RWPE1 (cell line): Measurements from ENCODE around the gene ARMC6.
"Not testable (repeated sequence)": the region's sequence is repeated elsewhere in the genome, so short reads cannot be mapped to it uniquely, and the experiment has no call there.

ENCODE experiments used
- CTCF ChIA-PET: fragments of 350-600 bp; sonication (Branson Sonifier 250); formaldehyde crosslinking; extraction: SDS; loops from one replicate; lab custom pipeline; 2021; lab: Yijun Ruan, JAX
- POLR2A ChIA-PET: fragments of 400-600 bp; formaldehyde crosslinking; extraction: SDS; loops from one replicate; lab custom pipeline; 2020; ENCODE audit warnings: antibody characterized with exemption; ENCODE audit not compliant: low non-redundant PET; lab: Yijun Ruan, JAX
- DNase-seq: peaks from one replicate; pipeline ENCODE4 v3.0.0; 2012; ENCODE audit warnings: low spot score
- H3K27ac ChIP-seq: fragments of 450-650 bp; 2 replicates; pipeline ENCODE4 v1.5.1; 2017
- CTCF ChIP-seq: fragments of 450-650 bp; conservative IDR thresholded peaks from 2 replicates; pipeline ENCODE4 v1.5.1; 2017; ENCODE audit warnings: low read depth, mild to moderate bottlenecking

The ARMC6 gene

GRCh38 chr19:19106056-19106551, 72.7 kb downstream of the ARMC6 start:
- ChIA-PET POLR2A (no interaction called here), CTCF (interaction anchor here (0.6 kb wide), 2 partner anchors 52 to 719 kb away, joined by 3 to 5 read pairs; no protein-coding TSS in a partner anchor)
- TF ChIP-seq CTCF, result no peak
- DNase-seq, result no peak
- no peak overlapping the region for H3K27ac ChIP-seq

GRCh38 chr19:19106938-19107337, 73.5 kb downstream of the ARMC6 start:
- CTCF ChIA-PET, result interaction anchor here (1.0 kb wide), 1 partner anchor 39 kb away, joined by 3 read pairs; no protein-coding TSS in a partner anchor
- DNase-seq, H3K27ac ChIP-seq, POLR2A ChIA-PET: not testable (repeated sequence)

- no peak overlapping the region for H3K27ac ChIP-seq
- ChIA-PET CTCF (interaction anchor here (1.0 kb wide), 1 partner anchor 38 kb away, joined by 3 read pairs; no protein-coding TSS in a partner anchor), POLR2A (no interaction called here)
- TF ChIP-seq CTCF, result no peak
- DNase-seq, result no peak
Measured at GRCh38 chr19:19107654-19108053, 74.3 kb downstream of the ARMC6 start.
